Endodermal cell (in vitro differentiated cells): ENCODE measurements around the gene TNS2. TPM values are rescaled to one million over a fixed set of nuclear protein-coding genes. Genes with fewer than 3 reads are reported as not detected.
A peak's percentile ranks its signal among the peaks of the same experiment; 100 is the strongest.
"Not testable (repeated sequence)": the region's sequence is repeated elsewhere in the genome, so short reads cannot be mapped to it uniquely, and the experiment has no call there.

Experiments used
- DNase-seq: peaks from one replicate; pipeline ENCODE4 v3.0.0-alpha.2; 2017
- H3K27ac ChIP-seq: 2 replicates; pipeline ENCODE4 v1.5.1; 2013; ENCODE audit warnings: mild to moderate bottlenecking, low read depth, low read length, moderate library complexity
- H3K27me3 ChIP-seq: 2 replicates; pipeline ENCODE4 v1.6.1; 2013; ENCODE audit warnings: mild to moderate bottlenecking, low read length, moderate library complexity; ENCODE audit not compliant: insufficient read depth, control insufficient read depth, poor library complexity, severe bottlenecking
- H3K36me3 ChIP-seq: 2 replicates; pipeline ENCODE4 v1.7.0; 2013; ENCODE audit warnings: mild to moderate bottlenecking, low read length, moderate library complexity; ENCODE audit not compliant: control insufficient read depth, insufficient read depth
- H3K4me1 ChIP-seq: one replicate; pipeline ENCODE4 v1.7.0; 2013; ENCODE audit warnings: low read length; ENCODE audit not compliant: control insufficient read depth, insufficient read depth
- H3K4me3 ChIP-seq: 2 replicates; pipeline ENCODE4 v1.5.1; 2013; ENCODE audit warnings: mild to moderate bottlenecking, low read length, moderate library complexity
- H3K9ac ChIP-seq: 2 replicates; pipeline ENCODE4 v1.6.1; 2013; ENCODE audit warnings: mild to moderate bottlenecking, low read length, moderate library complexity; ENCODE audit not compliant: poor library complexity, severe bottlenecking; ENCODE audit errors: extremely low read depth
- H3K9me3 ChIP-seq: 2 replicates; pipeline ENCODE4 v1.6.1; 2013; ENCODE audit warnings: mild to moderate bottlenecking, low read length, moderate library complexity; ENCODE audit not compliant: control insufficient read depth
- H3K27ac Mint-ChIP-seq: 2 replicates; pipeline ENCODE4 v1.8.0; 2020; ENCODE audit warnings: mixed read lengths
- H3K27me3 Mint-ChIP-seq: 2 replicates; pipeline ENCODE4 v1.8.0; 2021; ENCODE audit warnings: mild to moderate bottlenecking, mixed read lengths; ENCODE audit not compliant: insufficient read depth
- H3K36me3 Mint-ChIP-seq: 2 replicates; pipeline ENCODE4 v1.8.0; 2020; ENCODE audit warnings: low read depth, mixed read lengths
- H3K4me1 Mint-ChIP-seq: 2 replicates; pipeline ENCODE4 v1.8.0; 2020; ENCODE audit warnings: mixed read lengths
- H3K4me3 Mint-ChIP-seq: 2 replicates; pipeline ENCODE4 v1.8.0; 2020; ENCODE audit warnings: mild to moderate bottlenecking, moderate library complexity, mixed read lengths
- H3K9me3 Mint-ChIP-seq: 2 replicates; pipeline ENCODE4 v1.8.0; 2020; ENCODE audit warnings: mild to moderate bottlenecking, mixed read lengths
- WGBS, 2 experiments: methylation state at CpG; one replicate each; pipeline versions ENCODE4 v1.1.5 to v1.1.7; 2013; ENCODE audit warnings: missing lambda C conversion rate in 2 of 2, mixed read lengths in 1 of 2; ENCODE audit not compliant: insufficient coverage in 1 of 2, insufficient read length in 1 of 2; 5-methylcytosine and 5-hydroxymethylcytosine counted together
- total RNA-seq, 2 donors: library from RNA; stranded (reverse); fragmentation: NEBNext Ultra II Directional in 1 of 2; extraction: Animal tissue kit (Norgen Biotek cat#: 25700) in 1 of 2; gene quantifications; 2 replicates in 1 of 2; 3 replicates in 1 of 2; pipeline ENCODE4 v1.2.1, GENCODE V29; 2021
- TF ChIP-seq, protein P1 (sequence below): fragments of 200-600 bp; sonication (generic); conservative IDR thresholded peaks from 2 replicates; pipeline ENCODE4 v1.5.0; 2021; ENCODE audit warnings: antibody characterized with exemption, mild to moderate bottlenecking

TNS2 gene
- total RNA-seq, 2 donors from 2014 or later: 10.2 to 12.6 TPM

DNA sequence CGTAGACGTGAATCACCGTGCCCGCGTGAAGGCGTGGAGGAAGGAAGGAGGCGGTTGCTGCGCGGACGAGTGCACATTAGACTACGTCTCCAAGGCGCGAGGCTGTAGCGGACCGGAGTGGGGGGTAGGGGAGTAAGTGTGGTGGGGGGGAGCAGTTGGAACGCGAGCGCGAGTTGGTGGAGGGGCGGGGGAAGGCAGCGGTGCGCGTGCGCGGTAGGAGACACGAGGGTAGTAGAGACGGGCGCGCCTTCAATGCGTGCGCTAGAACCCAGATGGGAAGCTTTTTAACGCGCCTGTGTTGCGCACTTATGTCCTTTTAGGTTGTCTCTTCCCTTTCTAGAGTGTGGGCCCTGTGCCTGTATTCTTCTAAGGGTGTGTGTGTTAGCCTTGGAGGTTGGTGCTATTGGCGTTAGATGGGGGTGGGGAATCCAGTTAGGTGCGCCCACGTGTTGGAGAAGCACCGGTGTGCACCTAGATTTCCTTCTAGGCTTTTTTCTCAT is 43.0 kb upstream of the TNS2 start:
- TF ChIP-seq, protein P1, sequence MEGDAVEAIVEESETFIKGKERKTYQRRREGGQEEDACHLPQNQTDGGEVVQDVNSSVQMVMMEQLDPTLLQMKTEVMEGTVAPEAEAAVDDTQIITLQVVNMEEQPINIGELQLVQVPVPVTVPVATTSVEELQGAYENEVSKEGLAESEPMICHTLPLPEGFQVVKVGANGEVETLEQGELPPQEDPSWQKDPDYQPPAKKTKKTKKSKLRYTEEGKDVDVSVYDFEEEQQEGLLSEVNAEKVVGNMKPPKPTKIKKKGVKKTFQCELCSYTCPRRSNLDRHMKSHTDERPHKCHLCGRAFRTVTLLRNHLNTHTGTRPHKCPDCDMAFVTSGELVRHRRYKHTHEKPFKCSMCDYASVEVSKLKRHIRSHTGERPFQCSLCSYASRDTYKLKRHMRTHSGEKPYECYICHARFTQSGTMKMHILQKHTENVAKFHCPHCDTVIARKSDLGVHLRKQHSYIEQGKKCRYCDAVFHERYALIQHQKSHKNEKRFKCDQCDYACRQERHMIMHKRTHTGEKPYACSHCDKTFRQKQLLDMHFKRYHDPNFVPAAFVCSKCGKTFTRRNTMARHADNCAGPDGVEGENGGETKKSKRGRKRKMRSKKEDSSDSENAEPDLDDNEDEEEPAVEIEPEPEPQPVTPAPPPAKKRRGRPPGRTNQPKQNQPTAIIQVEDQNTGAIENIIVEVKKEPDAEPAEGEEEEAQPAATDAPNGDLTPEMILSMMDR: no peak

DNA sequence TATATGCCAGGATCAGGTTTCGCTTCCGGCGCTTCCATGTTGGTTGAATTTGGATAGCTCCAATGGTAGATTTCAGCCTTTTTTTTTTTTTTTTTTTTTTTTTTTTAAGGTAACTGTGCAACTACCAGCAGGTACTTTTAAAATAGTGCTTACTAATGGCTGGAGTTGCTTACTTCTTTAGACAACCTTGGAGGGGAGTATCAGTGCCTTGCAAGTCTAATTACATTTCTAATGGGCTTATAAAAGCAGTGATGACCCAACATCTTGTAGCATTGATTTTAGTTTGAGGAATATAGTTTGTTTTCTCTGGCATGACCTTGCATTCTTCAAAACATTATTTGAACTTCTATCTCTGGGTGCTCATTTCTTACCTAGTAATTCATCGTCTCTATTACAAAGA is 42.5 kb upstream of the TNS2 start:
- H3K27me3 Mint-ChIP-seq: no peaks in the 10 kb centered on the region
- Histone ChIP-seq H3K27ac (no peak overlapping the region), H3K9me3 (no peaks in the 10 kb centered on the region), H3K9ac (peak overlapping the region; percentile 100), H3K4me3 (peak overlapping the region; percentile 98), H3K27me3 (no peaks in the 10 kb centered on the region), H3K36me3 (peaks cover 38% of the 10 kb centered on the region), H3K4me1 (peaks cover 5% of the 10 kb centered on the region)
- peak overlapping the region; percentile 100 for H3K27ac Mint-ChIP-seq
- peak overlapping the region; percentile 100 for H3K4me3 Mint-ChIP-seq
- no peak for DNase-seq
- H3K4me1 Mint-ChIP-seq: peaks cover 46% of the 10 kb centered on the region
- 19% methylated on average over 2 of the region's 4 CpGs; no CpG with 5 or more reads in 1 of the 2 experiments for WGBS, 2 experiments
- H3K9me3 Mint-ChIP-seq: no peaks in the 10 kb centered on the region
- peaks cover 46% of the 10 kb centered on the region for H3K36me3 Mint-ChIP-seq
- TF ChIP-seq, protein P1: no peak

More for the DNA sequence above, 43.0 kb upstream of the TNS2 start:
- Histone ChIP-seq H3K4me1 (peaks cover 3% of the 10 kb centered on the region), H3K4me3 (peak overlapping the region; percentile 98), H3K27ac (peak overlapping the region; percentile 94), H3K27me3 (no peaks in the 10 kb centered on the region), H3K9me3 (no peaks in the 10 kb centered on the region), H3K9ac (peak overlapping the region; percentile 100), H3K36me3 (peaks cover 35% of the 10 kb centered on the region)
- WGBS, 2 experiments: 0% methylated on average over 14 to 38 of the region's 38 CpGs
- Mint-ChIP-seq H3K9me3 (no peaks in the 10 kb centered on the region), H3K27me3 (no peaks in the 10 kb centered on the region), H3K36me3 (peaks cover 42% of the 10 kb centered on the region), H3K27ac (peak overlapping the region; percentile 100), H3K4me3 (peak overlapping the region; percentile 100), H3K4me1 (peaks cover 44% of the 10 kb centered on the region)
- DNase-seq: peak; percentile 94

DNA sequence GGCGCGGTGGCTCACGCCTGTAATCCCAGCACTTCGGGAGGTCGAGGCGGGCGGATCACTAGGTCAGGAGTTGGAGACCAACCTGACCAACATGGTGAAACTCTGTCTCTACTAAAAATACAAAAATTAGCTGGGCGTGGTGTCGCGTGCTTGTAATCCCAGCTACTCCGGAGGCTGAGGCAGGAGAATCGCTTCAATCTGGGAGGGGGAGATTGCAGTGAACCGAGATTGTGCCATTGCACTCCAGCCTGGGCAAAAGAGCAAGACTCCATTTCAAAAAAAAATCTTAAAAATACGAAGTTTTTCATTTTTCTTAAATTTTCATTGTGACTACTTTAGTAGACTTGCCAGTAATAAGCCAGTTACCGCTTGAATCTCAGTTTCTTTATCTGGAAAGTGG is 41.1 kb upstream of the TNS2 start:
- H3K4me3 Mint-ChIP-seq: peak overlapping the region; percentile 100
- Histone ChIP-seq H3K4me3 (peak overlapping the region; percentile 98), H3K36me3 (peaks cover 50% of the 10 kb centered on the region), H3K9ac (peak overlapping the region; percentile 100)
- H3K9me3 ChIP-seq, H3K27me3 ChIP-seq, DNase-seq, H3K27ac ChIP-seq, H3K4me1 ChIP-seq, H3K27me3 Mint-ChIP-seq, H3K9me3 Mint-ChIP-seq: not testable (repeated sequence)
- WGBS, 2 experiments: 85 to 90% methylated on average over 15 of the region's 15 CpGs
- peaks cover 46% of the 10 kb centered on the region for H3K4me1 Mint-ChIP-seq
- H3K27ac Mint-ChIP-seq: peak overlapping the region; percentile 88
- peaks cover 54% of the 10 kb centered on the region for H3K36me3 Mint-ChIP-seq

DNA sequence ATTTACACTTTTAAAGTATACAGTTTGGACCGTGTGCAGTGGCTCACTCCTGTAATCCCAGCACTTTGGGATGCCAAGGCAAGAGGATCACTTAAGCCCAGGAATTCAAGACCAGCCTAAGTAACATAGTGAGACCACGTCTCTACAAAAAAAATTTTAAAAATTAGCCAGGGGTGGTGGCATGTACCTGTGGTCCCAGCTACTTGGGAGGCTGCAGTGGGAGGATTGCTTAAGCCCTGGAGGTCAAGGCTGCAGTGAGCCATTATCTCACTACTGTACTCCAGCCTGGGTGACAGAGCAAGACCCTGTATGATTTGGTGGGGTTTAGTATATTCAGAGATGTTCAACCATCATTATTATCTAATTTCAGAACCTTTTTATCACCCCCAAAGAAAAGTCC is 38.9 kb upstream of the TNS2 start:
- H3K27me3 ChIP-seq: no peaks in the 10 kb centered on the region
- TF ChIP-seq, protein P1: no peak
- Mint-ChIP-seq H3K36me3 (peaks cover 69% of the 10 kb centered on the region), H3K9me3 (no peaks in the 10 kb centered on the region), H3K27ac (peak overlapping the region; percentile 32), H3K4me1 (peaks cover 38% of the 10 kb centered on the region), H3K4me3 (peak overlapping the region; percentile 11), H3K27me3 (no peaks in the 10 kb centered on the region)
- H3K9me3 ChIP-seq: no peaks in the 10 kb centered on the region
- H3K27ac ChIP-seq: no peak overlapping the region
- WGBS, 2 experiments: 79 to 100% methylated on average over 2 of the region's 2 CpGs
- H3K36me3 ChIP-seq: peaks cover 69% of the 10 kb centered on the region
- H3K4me1 ChIP-seq: peaks cover 5% of the 10 kb centered on the region
- DNase-seq: no peak
- peak overlapping the region; percentile 98 for H3K4me3 ChIP-seq
- H3K9ac ChIP-seq: no peak overlapping the region
